ENCODE data around the gene GTF2F1. TPM values are rescaled to one million over a fixed set of nuclear protein-coding genes. Genes with fewer than 3 reads are reported as not detected.
"Not testable (repeated sequence)": the region's sequence is repeated elsewhere in the genome, so short reads cannot be mapped to it uniquely, and the experiment has no call there.

The GTF2F1 gene
- total RNA-seq, result 10 to 100 TPM; 53.8 to 56.1 TPM

- Mint-ChIP-seq H3K4me1 (peaks cover 22% of the 10 kb centered on the region), H3K36me3 (ENCODE audit: low read depth) (peaks cover 49% of the 10 kb centered on the region), H3K4me3 (peak within 1 kb of the TSS; percentile 90), H3K9me3 (no peaks in the 10 kb centered on the region), H3K27me3 (no peaks in the 10 kb centered on the region), H3K27ac (peak within 1 kb of the TSS; percentile 99)
- peak; percentile 94 for ATAC-seq (replicated peaks)
These were observed at the start of gene GTF2F1 for GRCh38 chr19:6393074-6393982. GTF2F1 (minus strand) TSS chr19:6393164; CDS start chr19:6392995, 169 bp downstream.

GRCh38 chr19:6442087-6442688 lies 49.2 kb upstream of the GTF2F1 start:
- H3K4me3 Mint-ChIP-seq, result no peak overlapping the region
- ATAC-seq (replicated peaks), result no peak
- no peaks in the 10 kb centered on the region for H3K4me1 Mint-ChIP-seq
- H3K36me3 Mint-ChIP-seq (ENCODE audit: low read depth), result no peaks in the 10 kb centered on the region
- H3K9me3 Mint-ChIP-seq, result no peaks in the 10 kb centered on the region
- H3K27ac Mint-ChIP-seq, result no peak overlapping the region
- no peaks in the 10 kb centered on the region for H3K27me3 Mint-ChIP-seq

- Mint-ChIP-seq H3K9me3 (no peaks in the 10 kb centered on the region), H3K4me3 (no peak overlapping the region), H3K27me3 (no peaks in the 10 kb centered on the region), H3K4me1 (no peaks in the 10 kb centered on the region), H3K27ac (peak overlapping the region; percentile 25), H3K36me3 (ENCODE audit: low read depth) (no peaks in the 10 kb centered on the region)
- no peak for ATAC-seq (replicated peaks)
These were observed 47.9 kb upstream of the GTF2F1 start for GRCh38 chr19:6440905-6441304.

GRCh38 chr19:6439743-6440142 lies 46.8 kb upstream of the GTF2F1 start:
- H3K9me3 Mint-ChIP-seq, result no peaks in the 10 kb centered on the region
- no peaks in the 10 kb centered on the region for H3K36me3 Mint-ChIP-seq (ENCODE audit: low read depth)
- no peak overlapping the region for H3K27ac Mint-ChIP-seq
- ATAC-seq (replicated peaks), result no peak
- H3K4me3 Mint-ChIP-seq, result no peak overlapping the region
- H3K4me1 Mint-ChIP-seq, result no peaks in the 10 kb centered on the region
- no peaks in the 10 kb centered on the region for H3K27me3 Mint-ChIP-seq

GRCh38 chr19:6433663-6434062 lies 40.7 kb upstream of the GTF2F1 start, which contains the start of gene SLC25A41:
SLC25A41 (minus strand) TSS chr19:6433763; CDS start chr19:6433693, 70 bp downstream.
- Mint-ChIP-seq H3K9me3 (no peaks in the 10 kb centered on the region), H3K36me3 (ENCODE audit: low read depth) (no peaks in the 10 kb centered on the region), H3K4me1 (no peaks in the 10 kb centered on the region), H3K27me3 (peaks cover 4% of the 10 kb centered on the region), H3K27ac (no peak within 1 kb of the TSS), H3K4me3 (no peak within 1 kb of the TSS)
- ATAC-seq (replicated peaks), result no peak

GRCh38 chr19:6433165-6433564 lies 40.2 kb upstream of the GTF2F1 start:
- Mint-ChIP-seq H3K9me3 (no peaks in the 10 kb centered on the region), H3K27me3 (peaks cover 4% of the 10 kb centered on the region), H3K4me1 (no peaks in the 10 kb centered on the region)

GRCh38 chr19:6431891-6432290 lies 38.9 kb upstream of the GTF2F1 start:
- H3K4me3 Mint-ChIP-seq, result no peak overlapping the region
- H3K36me3 Mint-ChIP-seq (ENCODE audit: low read depth), result no peaks in the 10 kb centered on the region
- no peak for ATAC-seq (replicated peaks)
- H3K4me1 Mint-ChIP-seq, result no peaks in the 10 kb centered on the region
- peaks cover 4% of the 10 kb centered on the region for H3K27me3 Mint-ChIP-seq
- H3K27ac Mint-ChIP-seq, result no peak overlapping the region
- H3K9me3 Mint-ChIP-seq, result no peaks in the 10 kb centered on the region

More at GRCh38 chr19:6433165-6433564, 40.2 kb upstream of the GTF2F1 start:
- Mint-ChIP-seq H3K4me3 (no peak overlapping the region), H3K36me3 (ENCODE audit: low read depth) (no peaks in the 10 kb centered on the region), H3K27ac (no peak overlapping the region)
- ATAC-seq (replicated peaks), result no peak

- Mint-ChIP-seq H3K27me3 (peaks cover 4% of the 10 kb centered on the region), H3K9me3 (no peaks in the 10 kb centered on the region), H3K27ac (no peak overlapping the region), H3K4me1 (no peaks in the 10 kb centered on the region), H3K4me3 (no peak overlapping the region), H3K36me3 (ENCODE audit: low read depth) (no peaks in the 10 kb centered on the region)
- no peak for ATAC-seq (replicated peaks)
These were observed 36.7 kb upstream of the GTF2F1 start for GRCh38 chr19:6429419-6430221.

- H3K4me1 Mint-ChIP-seq; H3K9me3 Mint-ChIP-seq; ATAC-seq (replicated peaks); H3K27ac Mint-ChIP-seq; H3K36me3 Mint-ChIP-seq (ENCODE audit: low read depth); H3K27me3 Mint-ChIP-seq; H3K4me3 Mint-ChIP-seq: not testable (repeated sequence)
These were observed 35.9 kb upstream of the GTF2F1 start for GRCh38 chr19:6428692-6429418.

- H3K4me3 Mint-ChIP-seq, result no peak overlapping the region
- H3K4me1 Mint-ChIP-seq, result peaks cover 8% of the 10 kb centered on the region
- H3K9me3 Mint-ChIP-seq, result no peaks in the 10 kb centered on the region
- H3K27me3 Mint-ChIP-seq, result peaks cover 4% of the 10 kb centered on the region
- H3K27ac Mint-ChIP-seq, result no peak overlapping the region
- peaks cover 19% of the 10 kb centered on the region for H3K36me3 Mint-ChIP-seq (ENCODE audit: low read depth)
- ATAC-seq (replicated peaks), result no peak
These were observed 34.2 kb upstream of the GTF2F1 start for GRCh38 chr19:6427131-6427530.

- Mint-ChIP-seq H3K27me3 (no peaks in the 10 kb centered on the region), H3K9me3 (no peaks in the 10 kb centered on the region), H3K36me3 (ENCODE audit: low read depth) (peaks cover 30% of the 10 kb centered on the region), H3K27ac (peak overlapping the region; percentile 77), H3K4me1 (peaks cover 8% of the 10 kb centered on the region), H3K4me3 (peak overlapping the region; percentile 71)
- no peak for ATAC-seq (replicated peaks)
These were observed 33.0 kb upstream of the GTF2F1 start for GRCh38 chr19:6425732-6426620.

GRCh38 chr19:6424939-6425731 lies 32.2 kb upstream of the GTF2F1 start:
- Mint-ChIP-seq H3K27ac (peak overlapping the region; percentile 77), H3K4me1 (peaks cover 8% of the 10 kb centered on the region), H3K27me3 (no peaks in the 10 kb centered on the region), H3K36me3 (ENCODE audit: low read depth) (peaks cover 39% of the 10 kb centered on the region), H3K9me3 (no peaks in the 10 kb centered on the region), H3K4me3 (peak overlapping the region; percentile 71)
- peak; percentile 91 for ATAC-seq (replicated peaks)

All from activated T-helper 17 cell treated with anti-CD3 and anti-CD28 coated beads, Interleukin-2, amount 50 U/mL, for 72 hours (primary cell).